Measurements from ENCODE around the gene CACNB4.
A peak's percentile ranks its signal among the peaks of the same experiment; 100 is the strongest.

The CACNB4 gene

DNA sequence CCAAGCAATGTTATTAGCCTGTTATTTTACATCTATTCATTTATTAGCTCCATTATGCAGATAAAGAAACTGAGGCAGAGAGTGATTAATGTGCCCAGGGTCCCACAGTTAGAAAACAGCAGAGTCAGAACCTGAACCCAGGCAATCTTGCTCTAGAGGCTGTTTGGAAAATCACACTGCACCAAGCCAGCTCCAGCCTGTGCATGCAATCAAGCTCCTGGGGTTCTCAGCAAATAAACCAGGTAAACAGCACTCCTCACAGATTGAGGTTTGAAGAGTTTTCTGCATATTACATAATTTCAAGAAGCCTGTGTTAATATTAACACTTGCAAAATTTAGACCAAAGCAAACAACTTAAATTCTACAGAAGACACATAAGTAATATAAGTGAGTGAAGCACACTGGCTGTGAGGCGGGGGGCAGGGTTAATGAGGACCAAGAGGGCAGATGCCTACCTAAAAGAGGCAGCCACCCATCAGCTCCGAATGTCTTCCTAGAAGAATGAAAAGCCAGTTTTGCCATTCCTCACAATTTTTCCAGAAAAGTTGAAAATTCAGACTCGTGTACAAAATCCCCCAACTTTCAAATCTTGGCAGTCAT lies 35.4 kb downstream of the CACNB4 start:
- H3K27me3 ChIP-seq (ENCODE audit: insufficient read depth, poor library complexity, severe bottlenecking), result no peaks in the 10 kb centered on the region
- ATAC-seq (ENCODE audit: low read depth) (no peak), DNase-seq (ENCODE audit: low spot score) (no peak)
- H3K9me3 ChIP-seq (ENCODE audit: severe bottlenecking), result no peaks in the 10 kb centered on the region
- no peak overlapping the region for H3K27ac ChIP-seq (ENCODE audit: poor library complexity, severe bottlenecking)
- H3K36me3 ChIP-seq (ENCODE audit: low read depth), result no peaks in the 10 kb centered on the region
- no peak overlapping the region for H3K4me3 ChIP-seq (ENCODE audit: severe bottlenecking)
- TF ChIP-seq CTCF (IDR thresholded peaks at IDR 0.05; ENCODE audit: poor library complexity, severe bottlenecking), result no peak
- no peaks in the 10 kb centered on the region for H3K4me1 ChIP-seq (ENCODE audit: insufficient read depth, poor library complexity, severe bottlenecking)

DNA sequence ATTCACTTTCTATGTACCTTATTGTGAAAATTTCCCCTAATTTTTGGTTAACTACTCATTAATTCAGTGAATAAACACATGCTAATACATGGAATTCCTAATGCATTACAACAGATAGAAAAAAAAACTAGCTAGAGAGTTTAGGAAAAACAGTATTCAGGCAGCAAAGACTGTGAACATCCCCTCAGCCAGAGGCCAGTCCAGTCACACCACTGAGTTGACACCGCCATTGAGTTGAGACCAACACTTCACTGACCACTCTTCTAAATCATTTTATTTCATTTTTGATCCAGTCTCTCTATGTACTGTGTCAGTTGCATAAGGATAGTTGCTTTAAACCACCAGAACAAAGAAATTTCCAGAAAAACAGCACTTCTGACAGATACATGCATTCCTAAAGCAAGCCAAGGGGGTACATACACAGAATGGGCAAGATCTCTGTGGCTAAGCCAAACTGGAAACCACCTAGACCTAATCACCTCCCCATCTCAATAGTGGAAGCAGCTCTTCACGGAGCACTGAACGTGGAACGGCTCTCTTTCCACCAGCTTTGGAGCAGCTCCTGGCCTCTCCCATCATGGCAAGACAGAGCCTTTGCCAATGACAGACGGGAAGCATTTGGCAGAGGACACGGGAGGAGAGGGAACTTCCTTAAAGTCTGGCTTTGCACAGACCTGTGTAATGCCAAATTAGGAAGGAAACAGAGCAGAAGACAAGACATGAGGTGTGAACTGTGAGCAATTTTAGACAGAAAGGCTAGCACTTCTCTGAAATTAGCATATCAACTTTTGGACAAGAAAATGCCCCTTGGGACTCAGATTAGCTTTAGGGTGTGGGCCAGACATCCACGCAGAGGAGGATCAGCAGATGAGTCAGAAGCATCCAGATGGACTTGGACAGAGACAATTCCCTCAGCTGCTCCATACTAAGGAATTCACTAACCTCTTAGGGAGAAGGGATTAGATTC lies 36.4 kb downstream of the CACNB4 start:
- Histone ChIP-seq H3K36me3 (ENCODE audit: low read depth) (no peaks in the 10 kb centered on the region), H3K27ac (ENCODE audit: poor library complexity, severe bottlenecking) (no peak overlapping the region), H3K4me3 (ENCODE audit: severe bottlenecking) (no peak overlapping the region), H3K27me3 (ENCODE audit: insufficient read depth, poor library complexity, severe bottlenecking) (no peaks in the 10 kb centered on the region), H3K9me3 (ENCODE audit: severe bottlenecking) (no peaks in the 10 kb centered on the region), H3K4me1 (ENCODE audit: insufficient read depth, poor library complexity, severe bottlenecking) (no peaks in the 10 kb centered on the region)
- peak; percentile 76 for ATAC-seq (ENCODE audit: low read depth)
- no peak for DNase-seq (ENCODE audit: low spot score)
- TF ChIP-seq CTCF (IDR thresholded peaks at IDR 0.05; ENCODE audit: poor library complexity, severe bottlenecking), result no peak

GRCh38 chr2:152061383-152061782 lies 37.5 kb downstream of the CACNB4 start:
- Histone ChIP-seq H3K4me1 (ENCODE audit: insufficient read depth, poor library complexity, severe bottlenecking) (no peaks in the 10 kb centered on the region), H3K9me3 (ENCODE audit: severe bottlenecking) (no peaks in the 10 kb centered on the region), H3K27me3 (ENCODE audit: insufficient read depth, poor library complexity, severe bottlenecking) (no peaks in the 10 kb centered on the region), H3K4me3 (ENCODE audit: severe bottlenecking) (no peak overlapping the region), H3K36me3 (ENCODE audit: low read depth) (no peaks in the 10 kb centered on the region), H3K27ac (ENCODE audit: poor library complexity, severe bottlenecking) (no peak overlapping the region)
- no peak for DNase-seq (ENCODE audit: low spot score)
- no peak for ATAC-seq (ENCODE audit: low read depth)
- no peak for TF ChIP-seq CTCF (IDR thresholded peaks at IDR 0.05; ENCODE audit: poor library complexity, severe bottlenecking)

- Histone ChIP-seq H3K4me3 (ENCODE audit: severe bottlenecking) (no peak overlapping the region), H3K27ac (ENCODE audit: poor library complexity, severe bottlenecking) (no peak overlapping the region), H3K4me1 (ENCODE audit: insufficient read depth, poor library complexity, severe bottlenecking) (no peaks in the 10 kb centered on the region), H3K27me3 (ENCODE audit: insufficient read depth, poor library complexity, severe bottlenecking) (no peaks in the 10 kb centered on the region), H3K9me3 (ENCODE audit: severe bottlenecking) (no peaks in the 10 kb centered on the region), H3K36me3 (ENCODE audit: low read depth) (no peaks in the 10 kb centered on the region)
- no peak for DNase-seq (ENCODE audit: low spot score)
- ATAC-seq (ENCODE audit: low read depth), result no peak
- TF ChIP-seq CTCF (IDR thresholded peaks at IDR 0.05; ENCODE audit: poor library complexity, severe bottlenecking), result no peak
These were observed 40.2 kb downstream of the CACNB4 start for GRCh38 chr2:152058655-152059054.
